GM19452 (cell line): ENCODE results near the gene PPM1H.
"Not testable (repeated sequence)": the region's sequence is repeated elsewhere in the genome, so short reads cannot be mapped to it uniquely, and the experiment has no call there.

Source experiments
- ATAC-seq: cut with Tn5 transposase; IDR thresholded peaks from one replicate; pipeline ENCODE4 v1.9.1; 2021; ENCODE audit not compliant: unreplicated experiment

The PPM1H gene

GRCh38 chr12:62840806-62841205, 94.1 kb downstream of the PPM1H start:
- ATAC-seq, result no peak

- no peak for ATAC-seq
Measured at GRCh38 chr12:62839869-62840660, 94.9 kb downstream of the PPM1H start.

DNA sequence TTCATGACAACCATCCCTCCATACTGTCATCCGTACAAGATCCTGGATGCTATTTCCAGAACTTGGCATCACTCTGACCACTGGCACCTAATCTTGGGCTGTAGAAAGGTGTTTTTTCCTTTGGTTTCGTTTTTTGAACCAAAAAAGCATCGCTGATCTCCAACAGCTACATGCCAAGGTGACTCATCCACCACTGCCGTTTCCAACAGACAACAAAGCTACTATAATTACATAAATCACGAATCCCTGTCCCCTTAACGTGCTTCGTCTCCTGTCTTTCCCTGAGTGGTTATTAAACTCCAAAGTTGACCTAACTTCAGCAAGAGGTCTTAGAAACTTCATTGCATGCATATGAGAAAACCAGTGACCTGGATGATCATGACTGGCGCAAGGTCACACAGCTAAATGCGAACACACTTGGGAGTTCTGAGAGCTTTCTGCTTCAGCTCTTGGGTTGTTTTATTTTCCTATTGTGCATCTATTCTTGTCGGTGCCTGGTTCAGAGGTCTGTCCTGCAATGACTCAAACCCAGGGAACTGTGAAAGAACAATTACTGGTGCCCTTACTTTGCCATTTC, 99.9 kb downstream of the PPM1H start:
- no peak for ATAC-seq

GRCh38 chr12:62834406-62834805, 100.5 kb downstream of the PPM1H start:
- ATAC-seq, result no peak

GRCh38 chr12:62833634-62834033, 101.3 kb downstream of the PPM1H start:
- no peak for ATAC-seq

GRCh38 chr12:62832558-62832957, 102.4 kb downstream of the PPM1H start:
- no peak for ATAC-seq

DNA sequence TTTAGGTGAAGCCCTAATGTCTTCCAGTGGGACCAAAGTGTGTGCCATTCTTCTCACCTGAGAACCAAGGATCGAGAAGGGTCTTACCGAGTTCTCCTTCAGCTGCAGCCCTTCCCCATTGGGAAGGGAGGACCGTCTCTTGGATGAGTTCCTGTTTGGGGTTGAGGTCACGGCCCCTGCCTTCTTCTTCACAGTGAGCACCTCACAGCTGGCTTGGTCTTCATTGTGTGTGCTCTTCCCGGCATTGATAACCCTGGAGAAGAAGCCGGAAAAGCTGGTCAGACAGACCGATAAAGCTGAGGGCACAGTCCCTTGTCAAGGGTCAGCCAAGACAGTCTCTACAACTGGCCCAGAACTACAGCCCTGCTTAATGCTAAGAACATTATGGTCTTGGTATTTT, 102.9 kb downstream of the PPM1H start:
- ATAC-seq, result no peak

- ATAC-seq, result no peak
Measured at GRCh38 chr12:62827855-62828254, 107.1 kb downstream of the PPM1H start.

GRCh38 chr12:62827042-62827441, 107.9 kb downstream of the PPM1H start:
- ATAC-seq, result no peak

DNA sequence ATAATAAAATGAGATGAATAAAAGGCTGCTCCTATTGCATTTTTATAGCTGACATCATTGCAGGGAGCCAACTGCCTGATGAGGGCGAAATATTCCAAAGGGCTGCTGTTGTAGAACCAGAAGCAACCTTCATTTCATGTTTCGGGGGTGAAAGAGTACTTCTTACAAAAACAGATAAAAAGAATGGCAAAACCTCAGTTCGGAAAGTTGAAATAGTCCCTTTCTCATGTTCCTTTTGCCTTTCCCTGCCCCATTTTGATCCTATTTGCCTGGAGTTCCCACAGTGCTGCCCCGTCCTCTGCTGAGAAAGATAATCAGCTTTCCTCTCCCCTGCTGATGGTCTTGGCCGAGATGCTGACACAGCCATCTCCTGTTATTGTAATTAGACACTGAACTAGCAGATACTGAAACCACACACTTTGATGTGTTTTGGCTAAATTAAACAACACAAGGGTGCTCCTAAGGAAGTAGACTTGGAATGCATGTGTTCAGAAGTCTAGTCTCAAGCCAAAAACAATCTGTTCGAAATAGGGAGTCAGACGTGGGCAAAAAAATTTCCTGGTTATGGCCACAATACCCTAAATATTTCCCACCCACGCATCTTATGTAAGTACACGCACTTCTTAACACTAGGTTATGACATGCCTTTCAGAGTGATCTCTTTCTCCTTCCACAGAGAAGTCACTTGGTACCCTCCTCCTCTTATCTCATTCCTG, 117.2 kb downstream of the PPM1H start:
- no peak for ATAC-seq

DNA sequence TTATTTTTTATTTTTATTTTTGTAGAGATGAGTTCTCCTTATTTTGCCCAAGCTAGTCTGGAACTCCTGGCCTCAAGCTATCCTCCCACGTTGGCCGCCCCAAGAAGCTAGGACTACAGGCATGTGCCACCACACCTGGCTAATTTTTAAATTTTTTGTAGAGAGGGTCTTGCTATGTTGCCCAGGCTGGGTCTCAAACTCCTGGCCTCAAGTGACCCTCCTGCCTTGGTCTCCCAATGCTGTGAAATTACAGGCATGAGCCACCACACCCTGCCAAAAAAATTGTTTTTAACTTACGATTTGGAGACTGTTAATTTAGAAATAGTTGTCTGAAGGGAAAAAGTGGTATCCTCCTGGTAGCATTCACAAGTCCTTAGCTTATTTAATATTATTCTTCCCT, 120.7 kb downstream of the PPM1H start:
- ATAC-seq, result no peak

GRCh38 chr12:62813031-62813829, 121.7 kb downstream of the PPM1H start:
- no peak for ATAC-seq

- ATAC-seq, result not testable (repeated sequence)
Measured at GRCh38 chr12:62811481-62811880, 123.5 kb downstream of the PPM1H start.

GRCh38 chr12:62808166-62808879, 126.6 kb downstream of the PPM1H start:
- no peak for ATAC-seq

DNA sequence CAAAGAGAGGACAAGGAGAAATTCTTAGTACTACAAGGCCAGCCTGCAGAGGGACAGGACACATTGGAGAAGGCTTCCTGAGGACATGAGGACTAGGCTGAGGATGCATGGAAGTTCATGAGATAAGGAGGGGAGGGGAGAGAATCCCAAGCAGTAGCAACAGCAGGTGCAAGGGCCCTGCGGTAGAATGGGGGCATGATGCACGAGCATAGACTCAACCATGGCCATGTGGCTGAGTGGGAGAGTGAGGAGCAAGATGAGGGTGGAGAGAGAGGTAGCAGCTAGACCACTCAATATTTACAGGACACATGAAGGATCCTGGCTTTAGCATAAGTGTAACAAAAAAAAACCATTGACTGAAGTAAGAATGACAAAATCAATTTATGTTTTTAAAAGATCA, 128.1 kb downstream of the PPM1H start:
- ATAC-seq, result no peak

DNA sequence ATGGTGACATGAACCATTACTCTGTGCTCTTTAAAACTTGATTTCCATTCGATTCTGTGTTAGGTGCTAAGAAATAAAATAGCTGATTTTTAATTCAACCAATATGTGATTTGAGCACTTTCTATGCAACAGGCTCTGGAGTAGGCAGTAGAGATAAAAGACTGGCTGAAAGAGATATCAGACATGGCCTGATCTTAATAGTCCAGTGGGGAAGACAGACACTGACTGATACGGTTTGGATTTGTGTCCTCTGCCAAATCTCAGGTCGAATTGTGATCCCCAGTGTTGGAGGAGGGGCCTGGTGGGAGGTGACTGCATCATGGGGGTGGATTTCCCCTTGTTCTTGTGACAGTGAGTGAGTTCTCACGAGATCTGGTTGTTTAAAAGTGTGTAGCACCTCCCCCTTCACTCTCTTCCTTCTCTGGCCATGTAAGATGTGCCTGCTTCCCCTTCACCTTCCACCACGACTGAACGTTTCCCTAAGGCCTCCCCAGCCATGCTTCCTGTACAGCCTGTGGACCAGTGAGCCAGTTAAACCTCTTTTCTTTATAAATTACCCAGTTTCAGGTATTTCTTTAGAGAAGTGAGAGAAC, 128.6 kb downstream of the PPM1H start:
- no peak for ATAC-seq

GRCh38 chr12:62805517-62805916, 129.4 kb downstream of the PPM1H start:
- ATAC-seq, result no peak

GRCh38 chr12:62803756-62804155, 131.2 kb downstream of the PPM1H start:
- no peak for ATAC-seq

- ATAC-seq, result no peak
Measured at GRCh38 chr12:62802984-62803383, 132.0 kb downstream of the PPM1H start.

DNA sequence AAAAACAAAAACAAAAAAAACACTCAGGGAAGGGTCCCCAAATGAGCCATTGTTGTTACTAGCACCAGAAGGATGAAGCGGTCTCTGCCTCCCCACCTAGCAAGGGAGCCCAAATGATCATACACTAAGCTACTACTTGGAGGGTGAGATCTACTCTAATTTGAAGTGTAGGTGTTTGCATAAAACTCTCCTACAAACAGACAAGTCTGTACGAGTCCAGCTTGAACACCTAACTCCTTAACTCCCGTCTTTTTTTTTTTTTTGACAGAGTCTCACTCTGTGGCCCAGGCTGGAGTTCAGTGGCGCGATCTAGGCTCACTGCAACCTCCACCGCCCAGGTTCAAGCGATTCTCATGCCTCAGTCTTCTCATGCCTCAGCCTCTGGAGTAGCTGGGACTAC, 132.6 kb downstream of the PPM1H start:
- ATAC-seq, result no peak
